NCI-H1694 treated with DMSO at 0.1 percent for 48 hours (cell line): ENCODE data around the gene FAAH2.
A peak's percentile ranks its signal among the peaks of the same experiment; 100 is the strongest.
"Not testable (repeated sequence)": the region's sequence is repeated elsewhere in the genome, so short reads cannot be mapped to it uniquely, and the experiment has no call there.

ENCODE experiments used
- DNase-seq: peaks from one replicate; lab custom pipeline; 2025; lab: John Stamatoyannopoulos, UW

FAAH2 gene

GRCh38 chrX:57380026-57380796 lies 93.7 kb downstream of the FAAH2 start:
- no peak for DNase-seq

GRCh38 chrX:57394162-57394561 lies 107.7 kb downstream of the FAAH2 start:
- DNase-seq = not testable (repeated sequence)

GRCh38 chrX:57403191-57403590 lies 116.7 kb downstream of the FAAH2 start:
- DNase-seq = not testable (repeated sequence)

GRCh38 chrX:57406149-57406548 lies 119.6 kb downstream of the FAAH2 start:
- DNase-seq = no peak

GRCh38 chrX:57417827-57418226 lies 131.3 kb downstream of the FAAH2 start:
- no peak for DNase-seq

GRCh38 chrX:57422289-57422688 lies 135.8 kb downstream of the FAAH2 start:
- DNase-seq = no peak

- no peak for DNase-seq
These were observed 136.3 kb downstream of the FAAH2 start for GRCh38 chrX:57422790-57423189.

GRCh38 chrX:57445076-57445475 lies 158.6 kb downstream of the FAAH2 start:
- no peak for DNase-seq

- no peak for DNase-seq
These were observed 159.3 kb downstream of the FAAH2 start for GRCh38 chrX:57445832-57446231.

- no peak for DNase-seq
These were observed 161.3 kb downstream of the FAAH2 start for GRCh38 chrX:57447856-57448255.

- no peak for DNase-seq
These were observed 165.0 kb downstream of the FAAH2 start for GRCh38 chrX:57451426-57452020.

GRCh38 chrX:57453901-57454300 lies 167.4 kb downstream of the FAAH2 start:
- DNase-seq = peak; percentile 11

- DNase-seq = no peak
These were observed 195.0 kb downstream of the FAAH2 start for GRCh38 chrX:57481514-57481913.

- no peak for DNase-seq
These were observed 230.0 kb downstream of the FAAH2 start for GRCh38 chrX:57516491-57516890.

GRCh38 chrX:57519578-57520118 lies 233.1 kb downstream of the FAAH2 start:
- DNase-seq = no peak

GRCh38 chrX:57528670-57529255 lies 242.3 kb downstream of the FAAH2 start:
- DNase-seq = no peak
